ENCODE measurements around the gene DUSP15. TPM values are rescaled to one million over a fixed set of nuclear protein-coding genes. Genes with fewer than 3 reads are reported as not detected.

Gene DUSP15
- total and polyA plus RNA-seq, 12 donors, result 0.90 to 7.2 (median 5.0) TPM

- Histone ChIP-seq H3K9me3 (peaks cover 0 to 11% (median 0%) of the 10 kb centered on the region in 11 donors), H3K27me3 (peaks cover 0 to 21% (median 0%) of the 10 kb centered on the region in 7 donors), H3K27ac (no peak overlapping the region), H3K4me3 (no peak overlapping the region), H3K4me1 (peaks cover 0 to 14% (median 5%) of the 10 kb centered on the region in 9 donors), H3K36me3 (no peaks in the 10 kb centered on the region)
- TF ChIP-seq CTCF (IDR thresholded peaks at IDR 0.05), result no peak
- DNase-seq (no peak), ATAC-seq (no peak)
- 80 to 84% methylated on average over 2 of the region's 2 CpGs for WGBS, 2 donors
- intact Hi-C loops (cut with DNase I), result no loop called here
Measured at GRCh38 chr20:31875671-31876070, 5.3 kb upstream of the DUSP15 start.

GRCh38 chr20:31872406-31872805, 2.1 kb upstream of the DUSP15 start:
- WGBS, 2 donors, result 82 to 88% methylated on average over 6 of the region's 6 CpGs
- no peak for DNase-seq
- Histone ChIP-seq H3K27me3 (peaks cover 0 to 42% (median 0%) of the 10 kb centered on the region in 7 donors), H3K4me1 (peaks cover 3 to 21% (median 13%) of the 10 kb centered on the region in 9 donors), H3K27ac (no peak overlapping the region), H3K4me3 (no peak overlapping the region), H3K9me3 (peaks cover 0 to 3% (median 0%) of the 10 kb centered on the region in 11 donors), H3K36me3 (no peaks in the 10 kb centered on the region)
- intact Hi-C loops (cut with DNase I), result loop anchor here in 1 of 10 donors (2.0 kb wide), 1 partner anchor 26 kb away; no protein-coding TSS in a partner anchor
- no peak for ATAC-seq
- no peak for TF ChIP-seq CTCF (IDR thresholded peaks at IDR 0.05)

- Histone ChIP-seq H3K4me3 (no peak overlapping the region), H3K9me3 (no peaks in the 10 kb centered on the region), H3K27me3 (peaks cover 0 to 42% (median 0%) of the 10 kb centered on the region in 7 donors), H3K27ac (no peak overlapping the region), H3K36me3 (no peaks in the 10 kb centered on the region), H3K4me1 (peaks cover 3 to 21% (median 13%) of the 10 kb centered on the region in 9 donors)
- 97 to 100% methylated on average over 1 of the region's 1 CpG for WGBS, 2 donors
- ATAC-seq, result no peak
- TF ChIP-seq CTCF (IDR thresholded peaks at IDR 0.05), result no peak
- intact Hi-C loops (cut with DNase I), result no loop called here
- DNase-seq, result no peak
Measured at GRCh38 chr20:31871618-31871954, 1.3 kb upstream of the DUSP15 start.

- Histone ChIP-seq H3K9me3 (no peaks in the 10 kb centered on the region), H3K27me3 (peaks cover 0 to 42% (median 0%) of the 10 kb centered on the region in 7 donors), H3K4me3 (peak overlapping the region; percentile 42 to 86 (median 68)), H3K4me1 (peaks cover 3 to 21% (median 13%) of the 10 kb centered on the region in 9 donors), H3K36me3 (no peaks in the 10 kb centered on the region), H3K27ac (peak overlapping the region in 8 of 10 donors; percentile 30 to 82 (median 54))
- ATAC-seq (peak in 1 of 8 donors; percentile 45), DNase-seq (no peak)
- 10 to 11% methylated on average over 24 of the region's 24 CpGs for WGBS, 2 donors
- intact Hi-C loops (cut with DNase I), result no loop called here
- no peak for TF ChIP-seq CTCF (IDR thresholded peaks at IDR 0.05)
Measured at GRCh38 chr20:31870726-31871617, 645 bp upstream of the DUSP15 start.
